Measurements from ENCODE around the gene SCCPDH. TPM values are rescaled to one million over a fixed set of nuclear protein-coding genes. Genes with fewer than 3 reads are reported as not detected.

Gene SCCPDH
- total and polyA plus RNA-seq, 2 donors = 35.2 to 80.2 TPM

GRCh38 chr1:246775531-246776385 lies 51.5 kb downstream of the SCCPDH start:
- Histone ChIP-seq H3K36me3 (ENCODE audit: insufficient read depth) (no peaks in the 10 kb centered on the region), H3K27ac (ENCODE audit: low read depth) (no peak overlapping the region), H3K4me1 (ENCODE audit: insufficient read depth) (no peaks in the 10 kb centered on the region), H3K4me3 (ENCODE audit: low read depth, low read length) (no peak overlapping the region)
- no peak for DNase-seq (ENCODE audit: extremely low spot score)
- 91% methylated on average over 23 of the region's 23 CpGs for WGBS

DNA sequence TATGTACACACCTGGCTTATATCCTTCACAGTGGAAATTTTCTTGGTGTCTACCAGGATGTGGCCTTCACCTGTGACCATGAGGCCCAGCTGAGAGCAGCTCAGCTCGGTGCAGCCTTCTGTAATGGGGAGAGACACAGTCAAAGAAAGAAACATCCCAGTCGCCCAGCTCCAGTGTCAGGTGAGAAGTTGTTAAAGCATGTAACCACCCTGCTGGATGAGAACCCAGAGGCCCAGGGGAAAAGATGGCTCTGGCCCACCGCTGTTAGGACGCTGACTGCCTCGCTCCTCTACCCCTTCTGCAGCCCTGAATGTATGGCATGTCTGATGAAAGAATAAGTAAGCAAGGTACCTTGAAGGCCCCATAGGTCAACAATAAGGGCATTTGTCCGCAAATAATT lies 52.7 kb downstream of the SCCPDH start:
- no peak for DNase-seq (ENCODE audit: extremely low spot score)
- Histone ChIP-seq H3K4me1 (ENCODE audit: insufficient read depth) (no peaks in the 10 kb centered on the region), H3K27ac (ENCODE audit: low read depth) (no peak overlapping the region), H3K4me3 (ENCODE audit: low read depth, low read length) (no peak overlapping the region), H3K36me3 (ENCODE audit: insufficient read depth) (no peaks in the 10 kb centered on the region)
- WGBS = 93% methylated on average over 6 of the region's 6 CpGs

GRCh38 chr1:246778663-246779062 lies 54.5 kb downstream of the SCCPDH start:
- H3K4me3 ChIP-seq (ENCODE audit: low read depth, low read length) = no peak overlapping the region
- H3K4me1 ChIP-seq (ENCODE audit: insufficient read depth) = no peaks in the 10 kb centered on the region
- whole genome bisulfite sequencing = 93% methylated on average over 10 of the region's 10 CpGs
- H3K36me3 ChIP-seq (ENCODE audit: insufficient read depth) = no peaks in the 10 kb centered on the region
- no peak overlapping the region for H3K27ac ChIP-seq (ENCODE audit: low read depth)
- no peak for DNase-seq (ENCODE audit: extremely low spot score)

GRCh38 chr1:246779561-246780175 lies 55.5 kb downstream of the SCCPDH start:
- 95% methylated on average over 13 of the region's 13 CpGs for WGBS
- no peaks in the 10 kb centered on the region for H3K4me1 ChIP-seq (ENCODE audit: insufficient read depth)
- H3K36me3 ChIP-seq (ENCODE audit: insufficient read depth) = no peaks in the 10 kb centered on the region
- no peak overlapping the region for H3K27ac ChIP-seq (ENCODE audit: low read depth)
- DNase-seq (ENCODE audit: extremely low spot score) = no peak
- no peak overlapping the region for H3K4me3 ChIP-seq (ENCODE audit: low read depth, low read length)

- Histone ChIP-seq H3K4me1 (ENCODE audit: insufficient read depth) (no peaks in the 10 kb centered on the region), H3K4me3 (ENCODE audit: low read depth, low read length) (no peak overlapping the region), H3K36me3 (ENCODE audit: insufficient read depth) (no peaks in the 10 kb centered on the region), H3K27ac (ENCODE audit: low read depth) (no peak overlapping the region)
- DNase-seq (ENCODE audit: extremely low spot score) = no peak
- 97% methylated on average over 9 of the region's 9 CpGs for WGBS
Observed at GRCh38 chr1:246780264-246780663, 56.1 kb downstream of the SCCPDH start.

DNA sequence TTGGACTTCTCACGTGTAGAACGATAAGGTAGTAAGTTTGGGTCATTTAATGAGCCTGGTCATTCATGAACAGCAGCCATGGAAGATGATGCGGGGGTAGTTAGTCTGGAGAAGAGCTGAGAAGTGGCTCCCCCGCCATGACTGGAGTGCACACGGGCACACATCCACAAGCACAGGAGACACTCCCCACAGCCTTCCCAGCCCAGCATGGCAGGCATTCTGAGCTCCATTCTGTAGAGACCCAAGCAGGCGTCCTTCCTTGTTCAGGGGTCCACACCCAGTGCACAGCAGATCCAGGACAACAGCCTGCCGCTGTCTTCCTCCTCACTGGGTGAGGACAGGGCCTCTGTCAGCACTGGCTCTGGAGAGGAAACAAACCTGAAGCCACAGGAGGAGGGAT lies 57.0 kb downstream of the SCCPDH start:
- Histone ChIP-seq H3K4me1 (ENCODE audit: insufficient read depth) (no peaks in the 10 kb centered on the region), H3K4me3 (ENCODE audit: low read depth, low read length) (no peak overlapping the region), H3K27ac (ENCODE audit: low read depth) (no peak overlapping the region), H3K36me3 (ENCODE audit: insufficient read depth) (no peaks in the 10 kb centered on the region)
- WGBS = 95% methylated on average over 7 of the region's 7 CpGs
- no peak for DNase-seq (ENCODE audit: extremely low spot score)

- Histone ChIP-seq H3K36me3 (ENCODE audit: insufficient read depth) (no peaks in the 10 kb centered on the region), H3K4me3 (ENCODE audit: low read depth, low read length) (no peak overlapping the region), H3K4me1 (ENCODE audit: insufficient read depth) (no peaks in the 10 kb centered on the region), H3K27ac (ENCODE audit: low read depth) (no peak overlapping the region)
- DNase-seq (ENCODE audit: extremely low spot score) = no peak
- 44% methylated on average over 16 of the region's 16 CpGs for WGBS
Observed at GRCh38 chr1:246782120-246782900, 58.1 kb downstream of the SCCPDH start.

GRCh38 chr1:246784621-246785493 lies 60.6 kb downstream of the SCCPDH start:
- Histone ChIP-seq H3K4me1 (ENCODE audit: insufficient read depth) (peaks cover 4% of the 10 kb centered on the region), H3K36me3 (ENCODE audit: insufficient read depth) (no peaks in the 10 kb centered on the region), H3K4me3 (ENCODE audit: low read depth, low read length) (no peak overlapping the region), H3K27ac (ENCODE audit: low read depth) (no peak overlapping the region)
- no peak for DNase-seq (ENCODE audit: extremely low spot score)
- WGBS = 48% methylated on average over 19 of the region's 19 CpGs

DNA sequence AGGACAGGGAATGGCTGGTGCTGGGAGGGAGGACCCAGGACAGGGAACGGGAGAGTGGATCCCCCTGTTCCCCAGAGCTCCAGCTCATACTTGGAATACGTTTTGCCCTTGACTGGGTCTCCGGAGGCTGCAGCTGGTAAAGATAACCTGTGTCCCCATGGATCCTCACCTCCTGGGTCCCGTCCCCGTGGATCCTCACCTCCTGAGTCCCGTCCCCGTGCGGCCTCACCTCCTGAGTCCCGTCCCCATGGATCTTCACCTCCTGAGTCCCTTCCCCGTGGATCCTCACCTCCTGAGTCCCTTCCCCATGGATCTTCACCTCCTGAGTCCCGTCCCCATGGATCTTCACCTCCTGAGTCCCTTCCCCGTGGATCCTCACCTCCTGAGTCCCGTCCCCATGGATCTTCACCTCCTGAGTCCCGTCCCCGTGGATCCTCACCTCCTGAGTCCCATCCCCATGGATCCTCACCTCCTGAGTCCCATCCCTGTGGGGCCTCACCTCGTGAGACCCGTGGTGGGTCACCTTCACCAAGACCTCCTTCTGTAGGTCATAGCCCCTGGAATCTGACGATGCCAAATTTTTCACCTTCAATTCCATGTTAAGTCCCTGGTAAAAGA lies 61.4 kb downstream of the SCCPDH start:
- Histone ChIP-seq H3K4me3 (ENCODE audit: low read depth, low read length) (no peak overlapping the region), H3K27ac (ENCODE audit: low read depth) (no peak overlapping the region), H3K36me3 (ENCODE audit: insufficient read depth) (no peaks in the 10 kb centered on the region), H3K4me1 (ENCODE audit: insufficient read depth) (peaks cover 4% of the 10 kb centered on the region)
- no peak for DNase-seq (ENCODE audit: extremely low spot score)
- WGBS = 82% methylated on average over 18 of the region's 18 CpGs

DNA sequence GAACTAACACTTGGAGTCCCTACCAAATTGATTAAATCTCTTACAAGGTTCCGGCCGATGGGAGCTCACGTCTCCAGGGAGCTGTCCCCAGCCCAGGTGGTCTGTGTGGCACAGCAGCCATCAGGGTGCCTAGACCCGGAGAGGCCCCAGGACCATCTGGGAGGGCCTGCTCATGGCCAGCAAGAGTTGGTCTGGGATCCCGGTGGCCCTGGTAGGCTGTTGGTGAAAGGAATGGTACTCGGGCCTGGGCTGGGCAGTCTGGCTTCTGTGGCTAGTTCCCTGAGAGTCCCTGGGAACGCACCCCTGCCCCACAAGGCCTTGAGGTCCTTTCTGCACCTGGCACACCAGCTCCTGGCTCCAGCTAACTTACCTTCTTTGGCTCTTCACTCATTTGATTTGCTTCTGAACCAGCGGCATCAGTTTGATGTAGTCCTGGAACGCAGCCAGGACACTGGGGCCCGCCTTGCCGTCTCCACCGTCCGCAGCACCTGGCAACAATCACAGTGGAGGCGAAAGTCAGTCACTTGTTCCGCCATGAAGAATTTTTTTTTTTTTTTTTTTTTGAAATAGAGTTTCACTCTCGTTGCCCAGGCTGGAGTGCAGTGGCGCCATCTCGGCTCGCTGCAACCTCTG lies 62.5 kb downstream of the SCCPDH start:
- Histone ChIP-seq H3K27ac (ENCODE audit: low read depth) (no peak overlapping the region), H3K36me3 (ENCODE audit: insufficient read depth) (no peaks in the 10 kb centered on the region), H3K4me1 (ENCODE audit: insufficient read depth) (peaks cover 4% of the 10 kb centered on the region), H3K4me3 (ENCODE audit: low read depth, low read length) (no peak overlapping the region)
- DNase-seq (ENCODE audit: extremely low spot score) = no peak
- 73% methylated on average over 19 of the region's 19 CpGs for WGBS

DNA sequence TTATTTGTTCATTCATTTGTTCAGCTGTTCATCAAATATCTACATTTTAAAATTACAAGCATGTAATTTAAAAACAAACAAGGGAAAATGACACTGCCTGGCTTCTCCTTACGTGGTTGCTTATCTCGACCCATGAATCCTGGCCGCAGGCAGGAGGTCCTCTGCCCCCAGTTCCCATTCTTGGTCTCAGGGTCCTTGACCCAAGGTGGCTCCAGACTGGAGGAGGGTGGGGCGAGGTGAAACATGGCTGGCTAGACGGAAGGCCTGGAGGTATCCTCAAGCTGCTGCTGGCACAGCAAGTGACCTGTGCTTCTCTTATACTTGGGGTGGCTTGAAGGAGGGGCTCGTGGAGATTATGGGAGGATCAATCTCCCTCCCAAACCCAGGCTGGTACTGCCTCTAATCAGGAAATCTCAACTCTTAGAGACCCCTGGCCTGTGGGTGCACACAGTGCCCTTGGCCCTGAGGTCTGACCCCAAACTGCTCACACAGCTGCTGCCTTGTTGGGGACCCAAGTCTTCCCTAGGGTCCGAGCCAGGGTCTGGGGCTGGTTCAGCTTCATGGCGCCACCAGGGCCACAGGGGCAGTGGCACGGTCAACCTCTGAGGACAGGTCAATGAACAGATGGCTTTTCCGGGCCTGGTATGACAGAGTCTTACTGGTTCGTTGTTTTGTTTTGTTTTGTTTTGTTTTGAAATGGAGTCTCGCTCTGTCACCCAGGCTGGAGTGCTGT lies 63.7 kb downstream of the SCCPDH start:
- no peak overlapping the region for H3K4me3 ChIP-seq (ENCODE audit: low read depth, low read length)
- no peak for DNase-seq (ENCODE audit: extremely low spot score)
- peaks cover 4% of the 10 kb centered on the region for H3K4me1 ChIP-seq (ENCODE audit: insufficient read depth)
- no peak overlapping the region for H3K27ac ChIP-seq (ENCODE audit: low read depth)
- no peaks in the 10 kb centered on the region for H3K36me3 ChIP-seq (ENCODE audit: insufficient read depth)
- 88% methylated on average over 12 of the region's 12 CpGs for WGBS

DNA sequence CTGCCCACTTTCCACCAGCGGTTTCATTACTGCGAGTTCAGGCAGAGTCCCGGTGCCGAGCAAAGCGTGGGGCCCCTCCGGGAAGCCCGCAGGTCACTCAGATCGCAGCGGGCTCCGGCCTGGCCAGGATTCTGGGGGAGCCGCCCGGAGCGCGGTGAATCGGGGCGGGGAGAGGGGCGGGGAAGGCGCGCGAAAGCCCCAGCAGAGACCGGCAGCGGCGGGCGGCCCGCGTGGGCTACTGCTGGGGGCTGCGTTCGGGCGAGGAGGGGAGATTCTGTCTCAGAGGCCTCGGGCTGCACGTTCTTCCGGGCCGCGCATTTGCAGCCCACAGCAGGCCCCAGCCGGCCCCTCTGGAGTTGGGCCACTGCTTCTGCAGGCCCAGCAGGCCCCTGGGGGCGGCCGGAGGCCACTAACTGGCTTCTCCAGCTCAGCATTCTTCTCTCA lies 64.7 kb downstream of the SCCPDH start:
- no peak for DNase-seq (ENCODE audit: extremely low spot score)
- Histone ChIP-seq H3K36me3 (ENCODE audit: insufficient read depth) (no peaks in the 10 kb centered on the region), H3K4me3 (ENCODE audit: low read depth, low read length) (peak overlapping the region; percentile 34), H3K4me1 (ENCODE audit: insufficient read depth) (peaks cover 4% of the 10 kb centered on the region), H3K27ac (ENCODE audit: low read depth) (no peak overlapping the region)
- 3% methylated on average over 37 of the region's 37 CpGs for WGBS

Data from urinary bladder (tissue), 4 donors.